Esophagus muscularis mucosa (tissue), 4 donors: Measurements from ENCODE around the gene ANKRD11. TPM values are rescaled to one million over a fixed set of nuclear protein-coding genes. Genes with fewer than 3 reads are reported as not detected.
A peak's percentile ranks its signal among the peaks of the same experiment; 100 is the strongest.

Experiments
- DNase-seq: peaks from one replicate; pipeline ENCODE4 v3.0.0-alpha.2; 2017; ENCODE audit errors: extremely low spot score
- H3K27ac ChIP-seq, 4 donors: fragments of 200-600 bp; sonication (generic); replicated peaks in 1 of 4; 1 replicate in 3 of 4; 2 replicates in 1 of 4; pipeline ENCODE4 v1.5.1; 2016 to 2019; ENCODE audit warnings: mild to moderate bottlenecking in 1 of 4
- H3K27me3 ChIP-seq, 4 donors: fragments of 200-600 bp; sonication (generic); one replicate each; pipeline versions ENCODE4 v1.5.1 to v1.6.0; 2016 to 2019
- H3K36me3 ChIP-seq, 4 donors: fragments of 200-600 bp; sonication (generic); one replicate each; pipeline ENCODE4 v1.5.1; 2016 to 2019
- H3K4me1 ChIP-seq, 4 donors: fragments of 200-600 bp; sonication (generic); one replicate each; pipeline ENCODE4 v1.5.1; 2016 to 2019
- H3K4me3 ChIP-seq, 4 donors: fragments of 200-600 bp; sonication (generic); 1 replicate in 2 of 4; 2 replicates in 2 of 4; pipeline ENCODE4 v1.5.1; 2016 to 2019; ENCODE audit warnings: mild to moderate bottlenecking in 4 of 4, moderate library complexity in 1 of 4
- H3K9me3 ChIP-seq, 4 donors: fragments of 200-600 bp; sonication (generic); 1 replicate in 3 of 4; 2 replicates in 1 of 4; pipeline ENCODE4 v1.5.1; 2016 to 2019
- EP300 ChIP-seq: sonication (generic); formaldehyde crosslinking; IDR thresholded peaks from one replicate; pipeline ENCODE4 v1.6.1; 2017; ENCODE audit warnings: antibody characterized with exemption
- POLR2A ChIP-seq: fragments of 450-650 bp; IDR thresholded peaks from one replicate; pipeline ENCODE4 v1.6.1; 2017; ENCODE audit warnings: antibody characterized with exemption, moderate library complexity, mild to moderate bottlenecking, low read depth
- POLR2AphosphoS5 ChIP-seq, 2 donors: sonication (generic); formaldehyde crosslinking; IDR thresholded peaks; one replicate each; pipeline ENCODE4 v1.6.1; 2017; ENCODE audit warnings: antibody characterized with exemption in 2 of 2
- WGBS: methylation state at CpG from one replicate; pipeline ENCODE4 v1.1.5; 2018; 5-methylcytosine and 5-hydroxymethylcytosine counted together
- intact Hi-C: fragments of 100-400 bp; cut with DNase I; formaldehyde crosslinking; loops from one replicate; pipeline ENCODE4 v1.15.1; 2023
- total RNA-seq, 4 donors: library from RNA; depleted of rRNA; stranded (reverse); fragments of >200 nt; gene quantifications; one replicate each; pipeline versions ENCODE4 v1.1.0 to v1.2.1, GENCODE V29; 2016
- TF ChIP-seq, protein P1 (sequence below), 3 experiments: fragments of 200-600 bp in 2 of 3; fragments of 450-650 bp in 1 of 3; sonication (generic) in 2 of 3; IDR thresholded peaks; one replicate each; pipeline ENCODE4 v1.5.1; 2017 to 2019; ENCODE audit warnings: antibody characterized with exemption in 3 of 3, mild to moderate bottlenecking in 2 of 3, moderate library complexity in 1 of 3

Gene ANKRD11
- total RNA-seq, 4 donors from 2014 or later = 60.8 to 119 (median 105) TPM

GRCh38 chr16:89381788-89382187 lies 108.6 kb downstream of the ANKRD11 start:
- Histone ChIP-seq H3K9me3 (no peaks in the 10 kb centered on the region), H3K27ac (no peak overlapping the region), H3K4me3 (no peak overlapping the region), H3K4me1 (peaks cover 65 to 94% (median 83%) of the 10 kb centered on the region in 4 donors), H3K27me3 (no peaks in the 10 kb centered on the region), H3K36me3 (no peaks in the 10 kb centered on the region)
- DNase-seq = no peak
- intact Hi-C loops = no loop called here
- TF ChIP-seq POLR2AphosphoS5 (IDR thresholded peaks at IDR 0.05) (no peak), POLR2A (no peak), EP300 (no peak)
- TF ChIP-seq, protein P1, sequence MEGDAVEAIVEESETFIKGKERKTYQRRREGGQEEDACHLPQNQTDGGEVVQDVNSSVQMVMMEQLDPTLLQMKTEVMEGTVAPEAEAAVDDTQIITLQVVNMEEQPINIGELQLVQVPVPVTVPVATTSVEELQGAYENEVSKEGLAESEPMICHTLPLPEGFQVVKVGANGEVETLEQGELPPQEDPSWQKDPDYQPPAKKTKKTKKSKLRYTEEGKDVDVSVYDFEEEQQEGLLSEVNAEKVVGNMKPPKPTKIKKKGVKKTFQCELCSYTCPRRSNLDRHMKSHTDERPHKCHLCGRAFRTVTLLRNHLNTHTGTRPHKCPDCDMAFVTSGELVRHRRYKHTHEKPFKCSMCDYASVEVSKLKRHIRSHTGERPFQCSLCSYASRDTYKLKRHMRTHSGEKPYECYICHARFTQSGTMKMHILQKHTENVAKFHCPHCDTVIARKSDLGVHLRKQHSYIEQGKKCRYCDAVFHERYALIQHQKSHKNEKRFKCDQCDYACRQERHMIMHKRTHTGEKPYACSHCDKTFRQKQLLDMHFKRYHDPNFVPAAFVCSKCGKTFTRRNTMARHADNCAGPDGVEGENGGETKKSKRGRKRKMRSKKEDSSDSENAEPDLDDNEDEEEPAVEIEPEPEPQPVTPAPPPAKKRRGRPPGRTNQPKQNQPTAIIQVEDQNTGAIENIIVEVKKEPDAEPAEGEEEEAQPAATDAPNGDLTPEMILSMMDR (IDR thresholded peaks at IDR 0.05) = no peak
- WGBS = 59% methylated on average over 13 of the region's 14 CpGs

DNA sequence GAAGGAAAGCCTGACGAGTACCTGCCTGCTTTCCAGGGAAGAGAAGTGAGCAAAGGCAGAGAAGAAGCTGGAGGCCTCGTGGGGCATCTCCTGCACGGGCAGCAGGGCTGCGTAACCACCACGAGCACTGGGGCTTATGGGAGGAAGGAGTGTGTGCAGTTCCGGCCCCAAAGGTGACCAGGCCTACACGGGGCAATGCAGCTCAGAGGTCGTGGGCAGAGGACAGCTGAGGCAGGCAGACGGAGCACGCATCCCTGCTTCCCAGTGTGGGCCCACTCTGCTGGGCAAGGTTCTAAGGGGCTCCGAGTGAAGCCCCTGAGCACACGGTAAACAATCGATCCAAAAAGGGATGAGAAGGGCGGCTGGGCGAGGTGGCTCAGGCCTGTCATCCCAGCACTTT lies 109.7 kb downstream of the ANKRD11 start:
- intact Hi-C loops = no loop called here
- Histone ChIP-seq H3K36me3 (no peaks in the 10 kb centered on the region), H3K27ac (no peak overlapping the region), H3K4me1 (peaks cover 58 to 89% (median 74%) of the 10 kb centered on the region in 4 donors), H3K27me3 (no peaks in the 10 kb centered on the region), H3K4me3 (no peak overlapping the region), H3K9me3 (peaks cover 0 to 9% (median 0%) of the 10 kb centered on the region in 4 donors)
- WGBS = 82% methylated on average over 15 of the region's 15 CpGs
- DNase-seq = no peak
- TF ChIP-seq POLR2A = no peak
- TF ChIP-seq POLR2AphosphoS5 (IDR thresholded peaks at IDR 0.05) = no peak
- no peak for TF ChIP-seq EP300
- TF ChIP-seq, protein P1 (IDR thresholded peaks at IDR 0.05) = no peak

DNA sequence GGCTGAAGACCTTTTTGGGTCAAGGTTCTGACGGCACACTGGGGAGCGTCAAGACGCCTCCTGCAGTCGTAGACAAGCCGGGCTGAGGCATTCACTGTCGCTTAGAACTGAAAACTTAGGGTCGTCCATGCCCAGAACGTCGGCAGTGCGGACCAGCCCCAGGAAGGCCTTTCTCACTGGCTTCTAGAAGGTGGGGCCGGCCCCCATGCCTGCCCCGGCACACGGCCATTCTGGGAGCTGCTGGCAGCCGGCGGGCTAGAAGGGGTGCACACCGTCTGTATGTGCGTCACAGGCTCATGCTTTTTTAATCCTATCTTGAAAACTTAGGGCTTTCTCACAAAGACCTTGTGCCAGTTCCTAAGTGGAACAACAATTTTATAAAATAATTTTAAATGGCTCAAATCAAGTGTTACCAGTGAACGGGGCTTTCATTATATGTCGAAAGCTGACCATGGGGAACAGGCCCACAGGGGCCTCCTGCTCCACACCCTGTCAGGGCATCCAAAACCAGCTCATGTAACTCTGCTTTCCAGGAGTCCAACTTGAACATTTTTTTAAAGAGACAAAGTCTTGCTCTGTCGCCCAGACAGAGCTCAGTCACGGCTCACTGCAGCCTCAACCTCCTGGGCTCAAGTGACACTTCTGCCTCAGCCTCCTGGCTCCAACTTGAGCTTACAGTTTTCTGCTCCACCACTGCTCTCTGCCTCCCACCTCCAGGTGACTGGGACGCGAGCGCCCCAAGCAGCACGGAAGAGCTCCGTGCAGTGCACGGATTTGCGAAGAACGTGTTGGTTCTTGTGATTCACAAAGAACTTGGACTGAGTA lies 111.2 kb downstream of the ANKRD11 start:
- H3K36me3 ChIP-seq = no peaks in the 10 kb centered on the region
- H3K4me3 ChIP-seq = peak overlapping the region in 1 of 4 donors; percentile 16
- H3K27ac ChIP-seq = peak overlapping the region in 3 of 4 donors; percentile 22 to 49 (median 34)
- WGBS = 71% methylated on average over 28 of the region's 29 CpGs
- H3K9me3 ChIP-seq = peaks cover 0 to 10% (median 0%) of the 10 kb centered on the region in 4 donors
- H3K4me1 ChIP-seq = peaks cover 65 to 82% (median 77%) of the 10 kb centered on the region in 4 donors
- intact Hi-C loops = no loop called here
- TF ChIP-seq POLR2A (no peak), EP300 (no peak), POLR2AphosphoS5 (IDR thresholded peaks at IDR 0.05) (no peak)
- TF ChIP-seq, protein P1 (IDR thresholded peaks at IDR 0.05) = no peak
- DNase-seq = no peak
- no peaks in the 10 kb centered on the region for H3K27me3 ChIP-seq

DNA sequence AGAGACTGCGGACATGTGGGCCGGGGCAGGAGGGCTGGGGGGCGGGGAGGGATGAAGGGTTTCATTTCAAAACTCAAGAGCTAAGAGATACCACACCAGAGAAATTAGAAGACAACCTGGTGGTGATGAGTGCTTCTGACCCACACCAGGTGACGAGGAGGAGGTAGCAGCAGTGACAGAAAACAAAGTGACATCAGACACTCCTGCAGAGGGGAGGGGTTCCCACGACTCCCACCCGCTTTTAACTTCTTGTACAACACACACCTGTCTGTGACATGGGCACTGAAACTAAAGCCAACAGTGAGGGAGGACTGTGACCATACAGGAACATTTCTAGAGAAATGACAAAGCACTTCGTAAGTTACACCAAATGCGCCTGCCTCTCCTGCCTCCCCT lies 112.9 kb downstream of the ANKRD11 start:
- Histone ChIP-seq H3K4me3 (no peak overlapping the region), H3K27me3 (no peaks in the 10 kb centered on the region), H3K9me3 (peaks cover 0 to 10% (median 0%) of the 10 kb centered on the region in 4 donors), H3K27ac (no peak overlapping the region), H3K36me3 (no peaks in the 10 kb centered on the region), H3K4me1 (peaks cover 66 to 82% (median 73%) of the 10 kb centered on the region in 4 donors)
- WGBS = 85% methylated on average over 8 of the region's 8 CpGs
- DNase-seq = no peak
- TF ChIP-seq, protein P1 (IDR thresholded peaks at IDR 0.05) = no peak
- TF ChIP-seq POLR2AphosphoS5 (IDR thresholded peaks at IDR 0.05) (no peak), POLR2A (no peak), EP300 (no peak)
- intact Hi-C loops = no loop called here
